ENCODE results near the gene TBC1D8.

- TF ChIP-seq POLR2AphosphoS5 (IDR thresholded peaks at IDR 0.05; ENCODE audit: borderline replicate concordance, low read depth, low read length) (no peak), FOXP2 (optimal IDR thresholded peaks at IDR 0.05; ENCODE audit: control extremely low read depth, extremely low read length, insufficient read depth) (no peak)
Measured at GRCh38 chr2:101076581-101076980, 74.6 kb downstream of the TBC1D8 start.
